Chondrocyte (in vitro differentiated cells): ENCODE data around the gene KCNAB1. TPM values are rescaled to one million over a fixed set of nuclear protein-coding genes. Genes with fewer than 3 reads are reported as not detected.
"Not testable (repeated sequence)": the region's sequence is repeated elsewhere in the genome, so short reads cannot be mapped to it uniquely, and the experiment has no call there.

Experiments
- DNase-seq: peaks from one replicate; pipeline ENCODE4 v3.0.0; 2021; ENCODE audit warnings: mixed read lengths, low spot score
- H3K27ac Mint-ChIP-seq: one replicate; pipeline ENCODE4 v1.8.0; 2021; ENCODE audit warnings: mild to moderate bottlenecking, moderate library complexity, mixed read lengths; ENCODE audit not compliant: unreplicated experiment
- H3K27me3 Mint-ChIP-seq: 2 replicates; pipeline ENCODE4 v1.8.0; 2021; ENCODE audit warnings: low read depth, mixed read lengths
- H3K36me3 Mint-ChIP-seq: 2 replicates; pipeline ENCODE4 v1.8.0; 2021; ENCODE audit warnings: low read depth, mixed read lengths
- H3K4me1 Mint-ChIP-seq: 2 replicates; pipeline ENCODE4 v1.8.0; 2021; ENCODE audit warnings: low read depth, mild to moderate bottlenecking, mixed read lengths
- H3K4me3 Mint-ChIP-seq: one replicate; pipeline ENCODE4 v1.8.0; 2021; ENCODE audit warnings: mild to moderate bottlenecking, moderate library complexity, mixed read lengths; ENCODE audit not compliant: unreplicated experiment
- H3K9me3 Mint-ChIP-seq: 2 replicates; pipeline ENCODE4 v1.8.0; 2021; ENCODE audit warnings: low read depth, mixed read lengths
- long read RNA-seq: library from polyadenylated mRNA; stranded (forward); transcript quantifications from one replicate; pipeline ENCODE4 v2.0.0, GENCODE V29; 2021
- total RNA-seq: library from RNA; stranded (reverse); gene quantifications from 3 replicates; pipeline ENCODE4 v1.2.1, GENCODE V29; 2021
- TF ChIP-seq, protein P1 (sequence below): fragments of 200-600 bp; sonication (generic); IDR thresholded peaks from 2 replicates; pipeline ENCODE4 v1.5.0; 2021; ENCODE audit warnings: antibody characterized with exemption, mild to moderate bottlenecking, moderate library complexity

Gene KCNAB1
- 3.0 to 3.4 TPM (median 3.3 TPM) in 3 replicates for total RNA-seq
- long read RNA-seq, partial matches to known transcripts: 0 of 37 reads
- long read RNA-seq, other reads (novel, unspliced or antisense): 37 of 37 reads

DNA sequence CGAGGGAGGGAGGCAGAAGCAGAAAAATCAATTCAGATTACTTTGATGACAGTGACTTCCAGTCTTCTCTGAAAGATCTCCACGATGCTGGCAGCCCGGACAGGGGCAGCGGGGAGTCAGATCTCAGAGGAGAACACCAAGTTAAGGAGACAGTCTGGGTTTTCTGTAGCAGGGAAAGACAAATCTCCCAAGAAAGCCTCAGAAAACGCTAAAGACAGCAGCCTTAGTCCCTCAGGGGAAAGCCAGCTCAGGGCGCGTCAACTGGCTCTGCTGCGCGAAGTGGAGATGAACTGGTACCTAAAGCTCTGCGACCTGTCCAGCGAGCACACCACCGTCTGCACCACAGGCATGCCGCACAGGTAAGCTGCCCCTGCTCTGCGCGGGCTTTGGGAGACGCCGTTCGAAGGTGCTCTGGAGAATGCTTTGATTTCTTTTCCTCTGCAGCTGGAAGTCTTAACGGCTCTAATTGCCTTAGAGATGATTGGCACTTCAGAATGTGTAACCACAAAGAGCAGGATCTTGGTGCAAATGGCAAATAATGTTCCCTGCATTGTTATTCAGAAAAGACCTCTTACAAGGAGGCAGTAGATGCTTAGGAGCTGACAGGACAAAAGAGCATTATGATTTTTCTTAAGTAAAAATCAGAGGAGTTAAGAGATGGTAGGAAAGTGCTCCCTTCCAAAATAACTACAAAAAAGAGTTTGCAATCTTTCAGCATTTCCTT is at the start of gene KCNAB1:
TSS of gene KCNAB1 (plus strand) at position 51 of the 724 bp plus-strand sequence.
- no peaks in the 10 kb centered on the region for H3K27me3 Mint-ChIP-seq
- DNase-seq: no peak
- H3K9me3 Mint-ChIP-seq: no peaks in the 10 kb centered on the region
- H3K27ac Mint-ChIP-seq: no peak within 1 kb of the TSS
- peaks cover 29% of the 10 kb centered on the region for H3K4me1 Mint-ChIP-seq
- TF ChIP-seq, protein P1, sequence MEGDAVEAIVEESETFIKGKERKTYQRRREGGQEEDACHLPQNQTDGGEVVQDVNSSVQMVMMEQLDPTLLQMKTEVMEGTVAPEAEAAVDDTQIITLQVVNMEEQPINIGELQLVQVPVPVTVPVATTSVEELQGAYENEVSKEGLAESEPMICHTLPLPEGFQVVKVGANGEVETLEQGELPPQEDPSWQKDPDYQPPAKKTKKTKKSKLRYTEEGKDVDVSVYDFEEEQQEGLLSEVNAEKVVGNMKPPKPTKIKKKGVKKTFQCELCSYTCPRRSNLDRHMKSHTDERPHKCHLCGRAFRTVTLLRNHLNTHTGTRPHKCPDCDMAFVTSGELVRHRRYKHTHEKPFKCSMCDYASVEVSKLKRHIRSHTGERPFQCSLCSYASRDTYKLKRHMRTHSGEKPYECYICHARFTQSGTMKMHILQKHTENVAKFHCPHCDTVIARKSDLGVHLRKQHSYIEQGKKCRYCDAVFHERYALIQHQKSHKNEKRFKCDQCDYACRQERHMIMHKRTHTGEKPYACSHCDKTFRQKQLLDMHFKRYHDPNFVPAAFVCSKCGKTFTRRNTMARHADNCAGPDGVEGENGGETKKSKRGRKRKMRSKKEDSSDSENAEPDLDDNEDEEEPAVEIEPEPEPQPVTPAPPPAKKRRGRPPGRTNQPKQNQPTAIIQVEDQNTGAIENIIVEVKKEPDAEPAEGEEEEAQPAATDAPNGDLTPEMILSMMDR: no peak
- H3K4me3 Mint-ChIP-seq: no peak within 1 kb of the TSS
- no peaks in the 10 kb centered on the region for H3K36me3 Mint-ChIP-seq

DNA sequence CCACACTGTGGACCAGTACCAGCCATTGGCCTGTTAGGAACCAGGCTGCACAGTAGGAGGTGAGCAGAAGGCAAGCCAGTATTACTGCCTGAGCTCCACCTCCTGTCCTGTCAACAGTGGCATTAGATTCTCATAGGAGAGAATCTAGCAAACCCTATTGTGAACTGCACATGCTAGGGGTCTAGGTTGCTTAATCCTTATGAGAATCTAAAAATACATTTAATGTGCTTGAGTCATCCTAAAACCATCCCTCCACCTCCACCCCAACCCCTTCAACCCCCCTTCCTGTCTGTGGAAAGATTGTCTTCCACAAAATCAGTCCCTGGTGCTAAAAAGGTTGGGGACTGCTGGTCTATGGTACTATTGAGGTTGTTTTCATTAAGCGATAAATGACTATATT is 49.3 kb upstream of the KCNAB1 start:
- Mint-ChIP-seq H3K4me1 (no peaks in the 10 kb centered on the region), H3K27me3 (peaks cover 10% of the 10 kb centered on the region), H3K4me3 (no peak overlapping the region), H3K36me3 (peaks cover 6% of the 10 kb centered on the region), H3K27ac (no peak overlapping the region), H3K9me3 (peaks cover 12% of the 10 kb centered on the region)
- DNase-seq: no peak
- TF ChIP-seq, protein P1: no peak

DNA sequence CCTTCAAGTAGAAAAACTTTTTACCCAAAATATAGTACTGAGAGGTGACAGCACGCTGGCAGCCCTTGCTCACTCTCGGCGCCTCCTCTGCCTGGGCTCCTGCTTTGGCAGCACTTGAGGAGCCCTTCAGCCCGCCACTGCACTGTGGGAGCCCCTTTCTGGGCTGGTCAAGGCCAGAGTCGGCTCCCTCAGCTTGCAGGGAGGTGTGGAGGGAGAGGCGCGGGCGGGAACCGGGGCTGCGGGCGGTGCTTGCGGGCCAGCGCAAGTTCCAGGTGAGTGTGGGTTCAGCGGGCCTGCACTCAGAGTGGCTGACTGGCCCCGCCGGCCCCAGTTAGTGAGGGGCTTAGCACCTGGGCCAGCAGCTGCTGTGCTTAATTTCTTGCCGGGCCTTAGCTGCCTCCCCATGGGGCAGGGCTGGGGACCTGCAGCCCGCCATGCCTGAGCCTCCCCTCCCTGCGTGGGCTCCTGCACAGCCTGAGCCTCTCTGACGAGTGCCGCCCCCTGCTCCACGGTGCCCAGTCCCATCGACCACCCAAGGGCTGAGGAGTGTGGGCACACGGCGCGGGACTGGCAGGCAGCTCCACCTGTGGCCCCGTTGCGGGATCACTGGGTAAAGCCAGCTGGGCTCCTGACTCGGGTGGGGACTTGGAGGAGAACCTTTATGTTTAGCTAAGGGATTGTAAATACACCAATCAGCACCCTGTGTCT is 47.3 kb upstream of the KCNAB1 start:
- DNase-seq, H3K4me1 Mint-ChIP-seq, H3K27me3 Mint-ChIP-seq, H3K9me3 Mint-ChIP-seq, H3K27ac Mint-ChIP-seq, H3K36me3 Mint-ChIP-seq, H3K4me3 Mint-ChIP-seq: not testable (repeated sequence)

DNA sequence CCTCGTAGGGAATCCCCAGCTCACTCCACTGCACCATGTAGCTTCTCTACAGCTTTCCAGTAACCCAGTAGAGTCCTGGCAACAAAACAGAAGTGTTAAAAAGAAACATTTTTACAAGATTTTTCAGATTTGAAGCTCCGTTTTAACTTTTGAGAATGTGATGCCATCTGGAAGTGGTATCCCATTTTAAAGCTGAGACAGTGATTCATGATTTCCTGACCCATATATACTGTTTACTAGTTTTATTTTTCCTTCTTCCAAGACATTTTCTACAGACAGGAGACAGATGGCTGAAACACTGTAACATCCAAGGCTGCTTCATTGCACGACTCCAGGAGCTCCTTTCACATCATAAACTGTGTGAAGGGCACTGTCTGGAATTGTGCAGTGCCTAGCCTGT is 30.3 kb upstream of the KCNAB1 start:
- TF ChIP-seq, protein P1: no peak
- no peak overlapping the region for H3K4me3 Mint-ChIP-seq

DNA sequence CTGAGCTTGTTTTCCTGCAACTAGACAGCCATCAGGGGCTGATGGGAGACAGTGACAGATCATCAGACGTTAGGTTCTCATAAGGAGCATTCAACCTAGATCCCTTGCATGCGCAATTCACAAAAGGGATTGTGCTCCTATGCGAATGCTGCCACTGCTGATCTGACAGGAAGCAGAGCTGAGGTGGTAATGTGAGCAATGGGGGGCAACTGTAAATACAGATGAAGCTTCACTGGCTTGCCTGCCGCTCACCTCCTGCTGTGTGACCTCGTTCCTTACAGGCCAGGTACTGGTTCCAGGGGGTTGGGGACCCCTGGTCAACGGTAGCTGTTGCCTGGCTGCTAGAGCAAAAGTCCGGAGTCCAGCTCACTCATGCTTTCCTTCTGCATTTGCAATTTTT is 26.4 kb upstream of the KCNAB1 start:
- Mint-ChIP-seq H3K27me3 (no peaks in the 10 kb centered on the region), H3K4me1 (peaks cover 21% of the 10 kb centered on the region), H3K36me3 (no peaks in the 10 kb centered on the region), H3K9me3 (no peaks in the 10 kb centered on the region), H3K27ac (no peak overlapping the region), H3K4me3 (no peak overlapping the region)
- DNase-seq: no peak
- TF ChIP-seq, protein P1: no peak

More for the DNA sequence above, 30.3 kb upstream of the KCNAB1 start:
- Mint-ChIP-seq H3K27me3 (no peaks in the 10 kb centered on the region), H3K36me3 (no peaks in the 10 kb centered on the region), H3K27ac (no peak overlapping the region), H3K9me3 (no peaks in the 10 kb centered on the region), H3K4me1 (peaks cover 6% of the 10 kb centered on the region)
- no peak for DNase-seq
